Measurements from ENCODE around the gene SLC6A8.
"Not testable (repeated sequence)": the region's sequence is repeated elsewhere in the genome, so short reads cannot be mapped to it uniquely, and the experiment has no call there.

Gene SLC6A8

GRCh38 chrX:153700376-153700945 is 12.7 kb downstream of the SLC6A8 start:
- no peak for DNase-seq
- TF ChIP-seq GATA1 (IDR thresholded peaks at IDR 0.05; ENCODE audit: low read depth, low read length) (no peak), POLR2A (IDR thresholded peaks at IDR 0.05; ENCODE audit: low read length) (no peak)

GRCh38 chrX:153700967-153701366 is 13.2 kb downstream of the SLC6A8 start:
- DNase-seq, result no peak

GRCh38 chrX:153701706-153702105 is 14.0 kb downstream of the SLC6A8 start:
- DNase-seq, result no peak
- TF ChIP-seq GATA1 (IDR thresholded peaks at IDR 0.05; ENCODE audit: low read depth, low read length) (no peak), POLR2A (IDR thresholded peaks at IDR 0.05; ENCODE audit: low read length) (no peak)

More at GRCh38 chrX:153700967-153701366, 13.2 kb downstream of the SLC6A8 start:
- TF ChIP-seq POLR2A (IDR thresholded peaks at IDR 0.05; ENCODE audit: low read length), result no peak
- TF ChIP-seq GATA1 (IDR thresholded peaks at IDR 0.05; ENCODE audit: low read depth, low read length), result no peak

- DNase-seq, result no peak
- no peak for TF ChIP-seq POLR2A (IDR thresholded peaks at IDR 0.05; ENCODE audit: low read length)
- no peak for TF ChIP-seq GATA1 (IDR thresholded peaks at IDR 0.05; ENCODE audit: low read depth, low read length)
Measured at GRCh38 chrX:153702336-153703035, 14.8 kb downstream of the SLC6A8 start.

- DNase-seq, result no peak
- TF ChIP-seq POLR2A (IDR thresholded peaks at IDR 0.05; ENCODE audit: low read length) (no peak), GATA1 (IDR thresholded peaks at IDR 0.05; ENCODE audit: low read depth, low read length) (no peak)
Measured at GRCh38 chrX:153703036-153703370, 15.3 kb downstream of the SLC6A8 start.

GRCh38 chrX:153704021-153704526 is 16.3 kb downstream of the SLC6A8 start:
- no peak for TF ChIP-seq POLR2A (IDR thresholded peaks at IDR 0.05; ENCODE audit: low read length)
- TF ChIP-seq GATA1 (IDR thresholded peaks at IDR 0.05; ENCODE audit: low read depth, low read length), result no peak
- no peak for DNase-seq

GRCh38 chrX:153704631-153705402 is 17.1 kb downstream of the SLC6A8 start:
- not testable (repeated sequence) for DNase-seq

- not testable (repeated sequence) for DNase-seq
Measured at GRCh38 chrX:153705403-153706060, 17.8 kb downstream of the SLC6A8 start.

GRCh38 chrX:153706799-153707198 is 19.1 kb downstream of the SLC6A8 start:
- TF ChIP-seq GATA1 (IDR thresholded peaks at IDR 0.05; ENCODE audit: low read depth, low read length) (no peak), POLR2A (IDR thresholded peaks at IDR 0.05; ENCODE audit: low read length) (no peak)
- no peak for DNase-seq

GRCh38 chrX:153707406-153707805 is 19.7 kb downstream of the SLC6A8 start:
- DNase-seq, result no peak
- TF ChIP-seq POLR2A (IDR thresholded peaks at IDR 0.05; ENCODE audit: low read length), result no peak
- TF ChIP-seq GATA1 (IDR thresholded peaks at IDR 0.05; ENCODE audit: low read depth, low read length), result no peak

GRCh38 chrX:153708415-153708814 is 20.7 kb downstream of the SLC6A8 start:
- DNase-seq, result peak; percentile 78 to 86
- TF ChIP-seq GATA1 (IDR thresholded peaks at IDR 0.05; ENCODE audit: low read depth, low read length) (no peak), POLR2A (IDR thresholded peaks at IDR 0.05; ENCODE audit: low read length) (no peak)

- no peak for DNase-seq
- no peak for TF ChIP-seq GATA1 (IDR thresholded peaks at IDR 0.05; ENCODE audit: low read depth, low read length)
- TF ChIP-seq POLR2A (IDR thresholded peaks at IDR 0.05; ENCODE audit: low read length), result no peak
Measured at GRCh38 chrX:153709726-153710674, 22.3 kb downstream of the SLC6A8 start.

- no peak for TF ChIP-seq POLR2A (IDR thresholded peaks at IDR 0.05; ENCODE audit: low read length)
- no peak for TF ChIP-seq GATA1 (IDR thresholded peaks at IDR 0.05; ENCODE audit: low read depth, low read length)
- DNase-seq, result no peak
Measured at GRCh38 chrX:153714256-153714655, 26.5 kb downstream of the SLC6A8 start.

Measured in erythroblast (primary cell).